ENCODE results near the gene UNKL. TPM values are rescaled to one million over a fixed set of nuclear protein-coding genes. Genes with fewer than 3 reads are reported as not detected.

UNKL gene
- total RNA-seq = 10 to 100 TPM; 32.6 to 96.7 TPM

DNA sequence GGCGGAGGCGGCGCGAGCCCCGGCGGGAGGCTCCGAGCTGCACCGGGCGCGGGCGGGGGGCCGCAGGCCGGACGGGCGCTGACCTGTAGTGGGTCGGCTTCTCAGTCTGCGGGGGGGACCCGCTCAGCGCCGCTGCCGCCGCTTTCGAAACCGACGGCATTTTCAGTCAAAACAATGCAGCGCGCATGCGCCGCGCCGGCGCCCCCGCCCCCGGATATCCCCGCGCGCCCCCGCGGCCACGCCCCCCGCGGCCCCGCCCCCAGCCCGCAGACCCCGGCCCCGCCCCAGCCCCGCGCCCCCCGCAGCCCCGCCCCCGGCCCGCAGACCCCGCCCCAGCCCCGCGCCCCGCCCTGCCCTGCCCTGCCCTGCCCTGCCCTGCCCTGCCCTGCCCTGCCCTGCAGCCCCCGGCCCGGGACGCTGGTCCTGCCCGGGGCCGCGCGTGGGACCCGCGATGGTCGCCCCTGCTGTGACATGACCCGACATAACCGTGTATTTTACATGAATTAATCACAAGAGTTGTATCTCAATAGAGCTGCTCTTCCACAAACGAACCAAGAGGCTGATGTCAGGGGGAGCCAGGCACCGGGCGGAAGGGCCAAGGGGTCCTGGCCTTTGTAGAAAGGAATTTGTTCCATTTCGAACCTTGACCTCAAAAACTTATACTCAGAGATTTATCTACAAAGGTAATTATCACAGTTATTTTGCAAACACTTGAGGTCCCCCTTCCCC is at the start of gene UNKL:
Gene UNKL (minus strand): TSS at position 173 of the 729 bp plus-strand sequence. CDS start 13 bp downstream, at position 160.
- Histone ChIP-seq H3K27me3 (replicated peaks; ENCODE audit: insufficient read depth) (no peaks in the 10 kb centered on the region), H3K27ac (peak within 1 kb of the TSS; percentile 84 to 87), H3K4me3 (peak within 1 kb of the TSS; percentile 95 to 98), H3K4me1 (replicated peaks) (peaks cover 3% of the 10 kb centered on the region), H3K9me3 (no peaks in the 10 kb centered on the region), H3K36me3 (peaks cover 0 to 3% of the 10 kb centered on the region in 2 donors)
- TF ChIP-seq POLR2AphosphoS5 (IDR thresholded peaks at IDR 0.05) = peak; percentile 8
- no peak for TF ChIP-seq POLR2A (IDR thresholded peaks at IDR 0.05)
- TF ChIP-seq, protein P1, sequence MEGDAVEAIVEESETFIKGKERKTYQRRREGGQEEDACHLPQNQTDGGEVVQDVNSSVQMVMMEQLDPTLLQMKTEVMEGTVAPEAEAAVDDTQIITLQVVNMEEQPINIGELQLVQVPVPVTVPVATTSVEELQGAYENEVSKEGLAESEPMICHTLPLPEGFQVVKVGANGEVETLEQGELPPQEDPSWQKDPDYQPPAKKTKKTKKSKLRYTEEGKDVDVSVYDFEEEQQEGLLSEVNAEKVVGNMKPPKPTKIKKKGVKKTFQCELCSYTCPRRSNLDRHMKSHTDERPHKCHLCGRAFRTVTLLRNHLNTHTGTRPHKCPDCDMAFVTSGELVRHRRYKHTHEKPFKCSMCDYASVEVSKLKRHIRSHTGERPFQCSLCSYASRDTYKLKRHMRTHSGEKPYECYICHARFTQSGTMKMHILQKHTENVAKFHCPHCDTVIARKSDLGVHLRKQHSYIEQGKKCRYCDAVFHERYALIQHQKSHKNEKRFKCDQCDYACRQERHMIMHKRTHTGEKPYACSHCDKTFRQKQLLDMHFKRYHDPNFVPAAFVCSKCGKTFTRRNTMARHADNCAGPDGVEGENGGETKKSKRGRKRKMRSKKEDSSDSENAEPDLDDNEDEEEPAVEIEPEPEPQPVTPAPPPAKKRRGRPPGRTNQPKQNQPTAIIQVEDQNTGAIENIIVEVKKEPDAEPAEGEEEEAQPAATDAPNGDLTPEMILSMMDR (IDR thresholded peaks at IDR 0.05) = no peak
- peak; percentile 64 for DNase-seq (ENCODE audit: low spot score)
- intact Hi-C loops (cut with DNase I) = loop anchor here (10.0 kb wide), 1 partner anchor 200 kb away; the partner anchor contains the start of genes CRAMP1 and IFT140
- WGBS = 7% methylated on average over 23 of the region's 72 CpGs

DNA sequence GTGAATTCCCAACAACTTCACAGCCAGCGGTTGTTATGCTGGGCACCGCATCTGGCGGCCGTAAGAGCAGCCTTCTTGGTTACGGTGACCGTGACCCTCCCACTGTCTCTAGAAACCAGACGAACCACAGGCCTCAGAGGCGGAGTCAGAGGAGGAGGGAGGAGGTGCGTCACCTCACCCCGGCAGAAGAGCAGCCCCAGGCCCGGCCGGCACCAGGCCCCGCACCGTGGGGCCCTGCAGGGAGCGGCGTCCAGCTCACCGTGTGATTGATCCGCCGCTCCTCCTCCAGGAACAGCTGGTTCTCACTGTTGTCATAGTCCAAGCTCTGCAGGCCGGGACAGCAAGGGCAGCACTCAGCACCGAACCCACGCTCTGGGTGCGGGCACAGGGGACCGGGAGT is 46.6 kb upstream of the UNKL start:
- TF ChIP-seq, protein P1 (IDR thresholded peaks at IDR 0.05) = no peak
- TF ChIP-seq POLR2AphosphoS5 (IDR thresholded peaks at IDR 0.05) (no peak), POLR2A (IDR thresholded peaks at IDR 0.05) (no peak)
- no peak for DNase-seq (ENCODE audit: low spot score)
- WGBS = 73% methylated on average over 24 of the region's 24 CpGs
- H3K36me3 ChIP-seq = no peaks in the 10 kb centered on the region
- no peak overlapping the region for H3K27ac ChIP-seq
- intact Hi-C loops (cut with DNase I) = no loop called here
- H3K4me1 ChIP-seq (replicated peaks) = no peaks in the 10 kb centered on the region
- H3K27me3 ChIP-seq (replicated peaks; ENCODE audit: insufficient read depth) = no peaks in the 10 kb centered on the region
- no peaks in the 10 kb centered on the region for H3K9me3 ChIP-seq
- no peak overlapping the region for H3K4me3 ChIP-seq

DNA sequence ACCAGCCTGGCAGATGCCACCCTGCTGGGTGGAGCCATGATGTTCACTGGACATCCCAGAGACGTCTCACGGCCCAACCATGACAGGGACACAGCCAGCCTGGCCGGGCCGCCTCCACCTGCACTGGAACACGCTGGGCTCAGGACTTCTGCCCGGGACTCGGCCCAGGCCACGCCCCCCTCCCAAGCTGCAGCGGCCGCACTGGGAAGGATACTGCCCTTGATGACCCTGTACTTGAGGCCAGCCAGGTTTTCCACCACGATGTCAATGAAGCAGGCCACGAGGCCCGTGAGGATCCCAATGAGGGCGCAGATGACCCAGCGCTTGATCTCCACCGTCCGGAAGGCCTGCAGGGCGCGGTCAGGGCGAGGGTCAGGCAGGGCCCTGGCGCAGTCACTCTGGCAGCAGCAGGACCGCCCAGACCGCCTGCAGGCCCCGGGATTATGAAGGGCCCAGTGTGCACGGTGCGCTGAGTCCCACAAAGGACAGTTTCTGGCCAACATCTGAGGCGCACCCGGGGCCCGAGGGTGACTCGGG is 46.2 kb upstream of the UNKL start:
- Histone ChIP-seq H3K9me3 (no peaks in the 10 kb centered on the region), H3K36me3 (peaks cover 0 to 5% of the 10 kb centered on the region in 2 donors), H3K27ac (no peak overlapping the region), H3K4me1 (replicated peaks) (no peaks in the 10 kb centered on the region), H3K4me3 (no peak overlapping the region), H3K27me3 (replicated peaks; ENCODE audit: insufficient read depth) (no peaks in the 10 kb centered on the region)
- TF ChIP-seq POLR2AphosphoS5 (IDR thresholded peaks at IDR 0.05) = no peak
- TF ChIP-seq POLR2A (IDR thresholded peaks at IDR 0.05) = no peak
- TF ChIP-seq, protein P1 (IDR thresholded peaks at IDR 0.05) = no peak
- DNase-seq (ENCODE audit: low spot score) = no peak
- intact Hi-C loops (cut with DNase I) = no loop called here
- WGBS = 86% methylated on average over 29 of the region's 30 CpGs

- H3K27me3 ChIP-seq (replicated peaks; ENCODE audit: insufficient read depth) = no peaks in the 10 kb centered on the region
- no peaks in the 10 kb centered on the region for H3K4me1 ChIP-seq (replicated peaks)
- 82% methylated on average over 10 of the region's 10 CpGs for WGBS
- no peaks in the 10 kb centered on the region for H3K9me3 ChIP-seq
- no peak overlapping the region for H3K4me3 ChIP-seq
- intact Hi-C loops (cut with DNase I) = no loop called here
- H3K36me3 ChIP-seq = peaks cover 0 to 10% of the 10 kb centered on the region in 2 donors
- H3K27ac ChIP-seq = no peak overlapping the region
- TF ChIP-seq, protein P1 (IDR thresholded peaks at IDR 0.05) = no peak
- TF ChIP-seq POLR2A (IDR thresholded peaks at IDR 0.05) (no peak), POLR2AphosphoS5 (IDR thresholded peaks at IDR 0.05) (no peak)
- no peak for DNase-seq (ENCODE audit: low spot score)
These were observed 45.5 kb upstream of the UNKL start for GRCh38 chr16:1459967-1460366.

GRCh38 chr16:1458977-1459341 is 44.5 kb upstream of the UNKL start:
- no peak overlapping the region for H3K27ac ChIP-seq
- H3K9me3 ChIP-seq = no peaks in the 10 kb centered on the region
- intact Hi-C loops (cut with DNase I) = no loop called here
- H3K36me3 ChIP-seq = peaks cover 3 to 16% of the 10 kb centered on the region in 2 donors
- no peaks in the 10 kb centered on the region for H3K4me1 ChIP-seq (replicated peaks)
- no peaks in the 10 kb centered on the region for H3K27me3 ChIP-seq (replicated peaks; ENCODE audit: insufficient read depth)
- WGBS = 60% methylated on average over 8 of the region's 14 CpGs
- no peak overlapping the region for H3K4me3 ChIP-seq
- TF ChIP-seq, protein P1 (IDR thresholded peaks at IDR 0.05) = no peak
- no peak for TF ChIP-seq POLR2AphosphoS5 (IDR thresholded peaks at IDR 0.05)
- TF ChIP-seq POLR2A (IDR thresholded peaks at IDR 0.05) = no peak
- DNase-seq (ENCODE audit: low spot score) = no peak
